Measurements from ENCODE around the gene HORMAD2. TPM values are rescaled to one million over a fixed set of nuclear protein-coding genes. Genes with fewer than 3 reads are reported as not detected.

The HORMAD2 gene, protein sequence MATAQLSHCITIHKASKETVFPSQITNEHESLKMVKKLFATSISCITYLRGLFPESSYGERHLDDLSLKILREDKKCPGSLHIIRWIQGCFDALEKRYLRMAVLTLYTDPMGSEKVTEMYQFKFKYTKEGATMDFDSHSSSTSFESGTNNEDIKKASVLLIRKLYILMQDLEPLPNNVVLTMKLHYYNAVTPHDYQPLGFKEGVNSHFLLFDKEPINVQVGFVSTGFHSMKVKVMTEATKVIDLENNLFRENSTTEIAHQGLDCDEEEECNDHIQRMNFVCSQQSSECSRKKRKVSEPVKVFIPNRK
- total RNA-seq, result under 1 TPM in 1 of 5 experiments, not detected in 4; 0.34 TPM
- not detected for polyA plus RNA-seq
- total RNA-seq, result not detected

DNA sequence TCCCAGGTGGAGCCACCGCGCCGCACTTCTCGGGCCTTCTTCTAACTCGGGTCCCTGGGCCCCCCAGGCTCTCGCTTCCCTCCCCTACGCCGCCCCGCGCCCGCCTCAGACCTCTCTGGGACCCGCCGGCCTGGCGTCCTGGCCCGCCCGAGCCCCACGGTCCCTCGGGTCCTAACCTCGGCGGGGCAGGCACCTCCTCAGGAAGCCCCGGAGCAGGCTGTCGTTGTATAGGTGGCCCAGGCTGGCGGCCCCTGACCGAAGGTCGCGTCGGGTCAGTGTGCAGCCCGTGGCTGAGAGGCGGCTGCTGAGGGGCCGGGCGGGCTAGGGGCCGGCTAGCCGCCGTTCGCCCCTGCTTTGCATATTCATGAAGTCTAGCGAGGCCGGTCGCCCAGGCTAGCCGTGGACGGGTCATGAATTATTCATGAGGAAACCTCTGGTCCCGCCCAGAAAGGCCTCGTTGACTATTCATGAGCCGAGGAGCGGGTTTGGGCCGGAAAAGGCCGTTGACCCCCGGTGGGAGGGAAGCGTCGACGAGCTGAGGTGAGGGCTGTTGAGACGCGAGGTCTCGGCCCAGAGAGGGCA is at the start of gene HORMAD2:
Gene HORMAD2 (plus strand): TSS at position 513 of the 582 bp plus-strand sequence. CDS start 13,489 bp downstream, outside the sequence.
- Mint-ChIP-seq H3K4me3 (no peak within 1 kb of the TSS), H3K36me3 (peaks cover 0 to 6% (median 0%) of the 10 kb centered on the region in 5 donors), H3K27ac (no peak within 1 kb of the TSS), H3K9me3 (peaks cover 0 to 7% (median 3%) of the 10 kb centered on the region in 11 donors), H3K27me3 (peaks cover 0 to 18% (median 13%) of the 10 kb centered on the region in 5 donors), H3K4me1 (peaks cover 6 to 18% (median 14%) of the 10 kb centered on the region in 7 donors)
- no peaks in the 10 kb centered on the region for H3K9me3 ChIP-seq (ENCODE audit: control insufficient read depth in 2 of 3, low read length in 3 of 3)
- ChIA-PET CTCF (no interaction called here), POLR2A (no interaction called here)
- no peak within 1 kb of the TSS for H3K27ac ChIP-seq (ENCODE audit: low read depth, low read length)
- DNase-seq (no peak), ATAC-seq (peak; percentile 16)
- no peaks in the 10 kb centered on the region for H3K36me3 ChIP-seq (ENCODE audit: control insufficient read depth in 2 of 3, insufficient read depth in 3 of 3, low read length in 3 of 3)
- no peak within 1 kb of the TSS for H3K4me3 ChIP-seq (ENCODE audit: low read length)
- intact Hi-C loops (cut with micrococcal nuclease), result no loop called here
- no peaks in the 10 kb centered on the region for H3K4me1 ChIP-seq (ENCODE audit: control insufficient read depth in 2 of 2, insufficient read depth in 2 of 2, low read length in 2 of 2)
- no peaks in the 10 kb centered on the region for H3K27me3 ChIP-seq (ENCODE audit: control insufficient read depth in 2 of 2, insufficient read depth in 2 of 2, low read length in 2 of 2)

DNA sequence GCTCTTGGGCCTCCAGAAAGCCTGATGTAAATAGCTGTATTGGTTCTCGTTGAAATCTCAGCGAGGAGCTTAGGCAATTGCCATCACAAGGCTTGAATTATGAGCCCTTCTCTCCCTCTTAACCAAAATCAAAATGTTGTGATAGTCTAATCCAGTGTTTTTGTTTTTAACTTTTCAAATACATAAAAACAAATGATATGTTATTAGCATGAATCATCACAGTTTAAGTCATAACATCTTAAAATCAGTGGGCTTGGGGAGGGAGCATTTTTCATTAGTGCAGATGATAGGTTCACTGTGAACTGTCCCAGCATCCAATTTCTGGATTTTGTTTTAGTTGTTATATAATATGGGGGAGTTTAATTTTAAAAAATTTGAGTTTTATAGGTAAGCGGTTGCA is 48.9 kb upstream of the HORMAD2 start:
- Histone ChIP-seq H3K27ac (ENCODE audit: low read depth, low read length) (no peak overlapping the region), H3K27me3 (ENCODE audit: control insufficient read depth in 2 of 2, insufficient read depth in 2 of 2, low read length in 2 of 2) (no peaks in the 10 kb centered on the region), H3K4me1 (ENCODE audit: control insufficient read depth in 2 of 2, insufficient read depth in 2 of 2, low read length in 2 of 2) (no peaks in the 10 kb centered on the region), H3K9me3 (ENCODE audit: control insufficient read depth in 2 of 3, low read length in 3 of 3) (no peaks in the 10 kb centered on the region), H3K36me3 (ENCODE audit: control insufficient read depth in 2 of 3, insufficient read depth in 3 of 3, low read length in 3 of 3) (peaks cover 0 to 24% (median 3%) of the 10 kb centered on the region in 3 experiments), H3K4me3 (ENCODE audit: low read length) (no peak overlapping the region)
- POLR2A ChIA-PET, result no interaction called here
- H3K4me3 Mint-ChIP-seq, result no peak overlapping the region
- no peaks in the 10 kb centered on the region for H3K9me3 Mint-ChIP-seq
- H3K27me3 Mint-ChIP-seq, result no peaks in the 10 kb centered on the region
- peak overlapping the region in 1 of 9 donors; percentile 38 for H3K27ac Mint-ChIP-seq
- intact Hi-C loops (cut with micrococcal nuclease), result no loop called here
- peaks cover 0 to 10% (median 0%) of the 10 kb centered on the region in 5 donors for H3K36me3 Mint-ChIP-seq
- ATAC-seq (no peak), DNase-seq (no peak)
- peaks cover 0 to 8% (median 0%) of the 10 kb centered on the region in 7 donors for H3K4me1 Mint-ChIP-seq
- CTCF ChIA-PET, result no interaction called here

DNA sequence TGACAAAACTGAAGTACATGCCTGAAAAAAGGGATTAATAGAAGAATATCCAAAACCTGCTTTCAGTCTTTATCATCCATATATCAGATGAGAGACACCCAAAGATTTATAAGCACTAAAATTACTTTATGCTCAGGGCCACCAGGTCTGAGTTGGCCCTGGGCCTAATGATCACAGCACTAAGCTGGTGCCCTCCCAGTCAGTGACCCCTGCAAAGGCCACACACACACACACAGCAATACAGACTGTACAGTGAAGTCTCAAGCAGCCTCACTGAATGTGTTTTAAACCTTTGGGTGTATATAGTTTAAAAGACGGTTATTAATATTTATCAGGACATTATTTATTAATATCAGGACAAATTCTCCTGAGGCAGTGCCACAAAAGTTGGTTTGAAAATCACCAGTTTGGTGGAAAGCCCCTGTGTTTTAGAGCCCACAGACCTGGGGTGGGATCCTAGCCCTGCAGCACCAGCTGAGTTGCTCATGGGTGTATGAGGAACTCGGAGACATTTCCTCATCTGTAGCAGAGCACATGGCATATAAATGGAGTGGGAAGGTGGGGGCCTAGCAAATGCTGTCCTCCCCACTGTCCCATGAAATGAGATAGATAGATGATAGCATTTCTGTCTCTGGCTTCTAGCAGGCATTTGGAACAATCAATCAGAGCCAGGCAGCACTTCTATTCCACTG is 48.4 kb upstream of the HORMAD2 start:
- ATAC-seq (no peak), DNase-seq (no peak)
- no peak overlapping the region for H3K27ac ChIP-seq (ENCODE audit: low read depth, low read length)
- no peaks in the 10 kb centered on the region for H3K9me3 ChIP-seq (ENCODE audit: control insufficient read depth in 2 of 3, low read length in 3 of 3)
- no peaks in the 10 kb centered on the region for H3K4me1 ChIP-seq (ENCODE audit: control insufficient read depth in 2 of 2, insufficient read depth in 2 of 2, low read length in 2 of 2)
- H3K27me3 Mint-ChIP-seq, result no peaks in the 10 kb centered on the region
- no peak overlapping the region for H3K4me3 Mint-ChIP-seq
- H3K36me3 ChIP-seq (ENCODE audit: control insufficient read depth in 2 of 3, insufficient read depth in 3 of 3, low read length in 3 of 3), result peaks cover 0 to 18% (median 3%) of the 10 kb centered on the region in 3 experiments
- H3K36me3 Mint-ChIP-seq, result peaks cover 0 to 4% (median 0%) of the 10 kb centered on the region in 5 donors
- H3K27me3 ChIP-seq (ENCODE audit: control insufficient read depth in 2 of 2, insufficient read depth in 2 of 2, low read length in 2 of 2), result no peaks in the 10 kb centered on the region
- H3K27ac Mint-ChIP-seq, result no peak overlapping the region
- no peak overlapping the region for H3K4me3 ChIP-seq (ENCODE audit: low read length)
- no peaks in the 10 kb centered on the region for H3K9me3 Mint-ChIP-seq
- peaks cover 0 to 4% (median 0%) of the 10 kb centered on the region in 7 donors for H3K4me1 Mint-ChIP-seq
- CTCF ChIA-PET, result no interaction called here
- POLR2A ChIA-PET, result no interaction called here
- intact Hi-C loops (cut with micrococcal nuclease), result no loop called here

DNA sequence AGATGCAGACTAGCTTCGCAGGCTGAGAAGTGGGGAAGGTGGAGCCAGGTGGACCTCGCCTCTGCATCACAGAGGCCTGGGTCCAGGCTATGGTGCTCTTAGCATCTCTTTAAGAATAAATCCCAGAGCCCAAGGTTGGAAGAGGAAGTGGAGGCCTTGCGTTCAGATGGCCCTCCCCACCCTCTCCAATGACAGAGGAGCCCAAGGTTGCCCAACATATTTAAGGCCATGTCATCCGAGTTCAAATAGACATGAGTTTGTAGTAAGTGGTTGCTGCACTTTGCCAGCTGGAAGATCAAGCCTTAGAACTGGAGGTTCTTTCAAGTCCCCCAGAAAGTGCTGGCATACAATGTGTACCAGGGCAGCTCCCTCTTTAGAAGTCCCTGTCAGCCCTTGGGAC is 47.1 kb upstream of the HORMAD2 start:
- no peaks in the 10 kb centered on the region for H3K36me3 Mint-ChIP-seq
- no peaks in the 10 kb centered on the region for H3K4me1 Mint-ChIP-seq
- DNase-seq (no peak), ATAC-seq (peak; percentile 70)
- peak overlapping the region in 1 of 9 donors; percentile 32 for H3K27ac Mint-ChIP-seq
- Histone ChIP-seq H3K36me3 (ENCODE audit: control insufficient read depth in 2 of 3, insufficient read depth in 3 of 3, low read length in 3 of 3) (peaks cover 0 to 8% (median 3%) of the 10 kb centered on the region in 3 experiments), H3K4me1 (ENCODE audit: control insufficient read depth in 2 of 2, insufficient read depth in 2 of 2, low read length in 2 of 2) (no peaks in the 10 kb centered on the region), H3K27me3 (ENCODE audit: control insufficient read depth in 2 of 2, insufficient read depth in 2 of 2, low read length in 2 of 2) (no peaks in the 10 kb centered on the region), H3K27ac (ENCODE audit: low read depth, low read length) (no peak overlapping the region), H3K9me3 (ENCODE audit: control insufficient read depth in 2 of 3, low read length in 3 of 3) (no peaks in the 10 kb centered on the region), H3K4me3 (ENCODE audit: low read length) (no peak overlapping the region)
- ChIA-PET CTCF (no interaction called here), POLR2A (interaction anchor here (0.7 kb wide), 1 partner anchor 9 kb away, joined by 3 read pairs; no protein-coding TSS in a partner anchor)
- H3K4me3 Mint-ChIP-seq, result no peak overlapping the region
- intact Hi-C loops (cut with micrococcal nuclease), result no loop called here
- H3K9me3 Mint-ChIP-seq, result no peaks in the 10 kb centered on the region
- H3K27me3 Mint-ChIP-seq, result no peaks in the 10 kb centered on the region

GRCh38 chr22:30033901-30034300 is 46.4 kb upstream of the HORMAD2 start:
- Mint-ChIP-seq H3K4me1 (no peaks in the 10 kb centered on the region), H3K9me3 (no peaks in the 10 kb centered on the region), H3K4me3 (no peak overlapping the region), H3K27ac (no peak overlapping the region), H3K36me3 (no peaks in the 10 kb centered on the region), H3K27me3 (no peaks in the 10 kb centered on the region)
- peaks cover 0 to 3% (median under 1%) of the 10 kb centered on the region in 3 experiments for H3K36me3 ChIP-seq (ENCODE audit: control insufficient read depth in 2 of 3, insufficient read depth in 3 of 3, low read length in 3 of 3)
- intact Hi-C loops (cut with micrococcal nuclease), result no loop called here
- H3K27me3 ChIP-seq (ENCODE audit: control insufficient read depth in 2 of 2, insufficient read depth in 2 of 2, low read length in 2 of 2), result no peaks in the 10 kb centered on the region
- no peak overlapping the region for H3K27ac ChIP-seq (ENCODE audit: low read depth, low read length)
- no peak for ATAC-seq
- ChIA-PET CTCF (interaction anchor here (0.7 kb wide), 1 partner anchor 31 kb away, joined by 3 read pairs; no protein-coding TSS in a partner anchor), POLR2A (no interaction called here)
- no peak overlapping the region for H3K4me3 ChIP-seq (ENCODE audit: low read length)
- no peak for DNase-seq
- H3K4me1 ChIP-seq (ENCODE audit: control insufficient read depth in 2 of 2, insufficient read depth in 2 of 2, low read length in 2 of 2), result no peaks in the 10 kb centered on the region
- H3K9me3 ChIP-seq (ENCODE audit: control insufficient read depth in 2 of 3, low read length in 3 of 3), result no peaks in the 10 kb centered on the region

DNA sequence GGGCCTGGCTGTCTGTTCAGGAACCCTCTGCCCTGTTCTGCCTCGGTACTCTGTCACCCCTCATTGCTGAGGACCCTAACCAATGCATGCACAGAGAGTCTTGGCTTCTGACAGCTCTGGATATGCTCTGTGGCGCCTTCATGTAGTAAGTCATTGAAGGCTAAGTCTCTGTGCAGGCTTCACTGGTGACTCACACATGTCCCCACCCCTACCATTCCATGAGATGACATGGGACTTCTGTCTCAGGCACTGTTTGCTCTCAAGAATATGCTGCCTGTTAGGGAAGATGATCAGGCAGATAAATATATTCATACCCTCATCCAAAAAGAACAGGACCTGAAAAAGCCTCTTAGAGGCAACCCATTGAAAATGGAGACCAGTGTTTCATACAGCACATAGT is 43.6 kb upstream of the HORMAD2 start:
- Mint-ChIP-seq H3K4me1 (peaks cover 0 to 4% (median 0%) of the 10 kb centered on the region in 7 donors), H3K27me3 (peaks cover 0 to 1% (median 0%) of the 10 kb centered on the region in 5 donors), H3K4me3 (no peak overlapping the region), H3K27ac (no peak overlapping the region), H3K36me3 (no peaks in the 10 kb centered on the region), H3K9me3 (no peaks in the 10 kb centered on the region)
- no peak for ATAC-seq
- no peak for DNase-seq
- H3K36me3 ChIP-seq (ENCODE audit: control insufficient read depth in 2 of 3, insufficient read depth in 3 of 3, low read length in 3 of 3), result no peaks in the 10 kb centered on the region
- no peaks in the 10 kb centered on the region for H3K4me1 ChIP-seq (ENCODE audit: control insufficient read depth in 2 of 2, insufficient read depth in 2 of 2, low read length in 2 of 2)
- H3K9me3 ChIP-seq (ENCODE audit: control insufficient read depth in 2 of 3, low read length in 3 of 3), result no peaks in the 10 kb centered on the region
- CTCF ChIA-PET, result no interaction called here
- intact Hi-C loops (cut with micrococcal nuclease), result no loop called here
- H3K27ac ChIP-seq (ENCODE audit: low read depth, low read length), result no peak overlapping the region
- no peaks in the 10 kb centered on the region for H3K27me3 ChIP-seq (ENCODE audit: control insufficient read depth in 2 of 2, insufficient read depth in 2 of 2, low read length in 2 of 2)
- POLR2A ChIA-PET, result no interaction called here
- no peak overlapping the region for H3K4me3 ChIP-seq (ENCODE audit: low read length)
